ENCODE data around the gene HSPA1A. TPM values are rescaled to one million over a fixed set of nuclear protein-coding genes. Genes with fewer than 3 reads are reported as not detected.
A peak's percentile ranks its signal among the peaks of the same experiment; 100 is the strongest.

The HSPA1A gene
- total and polyA plus RNA-seq, 10 donors, result 16.4 to 384 (median 122) TPM

DNA sequence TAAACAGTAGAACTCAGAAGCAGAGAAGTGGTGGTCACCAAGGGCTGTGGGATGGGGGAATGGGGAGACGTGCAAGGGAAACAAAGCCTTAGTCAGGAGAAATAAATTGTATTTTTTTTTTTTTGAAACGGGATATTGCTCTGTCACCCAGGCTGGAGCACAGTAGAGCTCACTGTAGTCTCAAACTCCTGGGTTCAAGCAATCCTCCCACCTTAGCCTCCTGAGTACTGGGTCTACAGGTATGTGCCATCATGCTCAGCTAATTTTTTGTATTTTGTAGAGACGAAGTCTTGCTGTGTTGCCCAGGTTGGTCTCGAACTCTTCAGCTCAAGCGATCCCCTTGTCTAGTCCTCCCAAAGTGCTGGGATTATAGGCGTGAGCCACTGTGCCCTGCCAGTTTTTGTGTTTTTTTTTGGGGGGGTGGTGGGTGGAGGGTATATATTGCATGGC lies 15.6 kb downstream of the HSPA1A start:
- no peak for DNase-seq

GRCh38 chr6:31831350-31832215 lies 16.2 kb downstream of the HSPA1A start:
- Histone ChIP-seq H3K27ac (peak overlapping the region in 7 of 8 donors; percentile 94 to 98 (median 96)), H3K4me1 (peaks cover 31 to 65% (median 56%) of the 10 kb centered on the region in 6 donors), H3K27me3 (replicated peaks in 1 of 7) (no peaks in the 10 kb centered on the region), H3K36me3 (peaks cover 0 to 6% (median 0%) of the 10 kb centered on the region in 6 donors), H3K4me3 (peak overlapping the region in 5 of 8 donors; percentile 47 to 82 (median 53)), H3K9me3 (no peaks in the 10 kb centered on the region)
- no peak for TF ChIP-seq POLR2AphosphoS5 (IDR thresholded peaks at IDR 0.05)
- TF ChIP-seq POLR2A (IDR thresholded peaks at IDR 0.05), result no peak
- TF ChIP-seq, protein P1, sequence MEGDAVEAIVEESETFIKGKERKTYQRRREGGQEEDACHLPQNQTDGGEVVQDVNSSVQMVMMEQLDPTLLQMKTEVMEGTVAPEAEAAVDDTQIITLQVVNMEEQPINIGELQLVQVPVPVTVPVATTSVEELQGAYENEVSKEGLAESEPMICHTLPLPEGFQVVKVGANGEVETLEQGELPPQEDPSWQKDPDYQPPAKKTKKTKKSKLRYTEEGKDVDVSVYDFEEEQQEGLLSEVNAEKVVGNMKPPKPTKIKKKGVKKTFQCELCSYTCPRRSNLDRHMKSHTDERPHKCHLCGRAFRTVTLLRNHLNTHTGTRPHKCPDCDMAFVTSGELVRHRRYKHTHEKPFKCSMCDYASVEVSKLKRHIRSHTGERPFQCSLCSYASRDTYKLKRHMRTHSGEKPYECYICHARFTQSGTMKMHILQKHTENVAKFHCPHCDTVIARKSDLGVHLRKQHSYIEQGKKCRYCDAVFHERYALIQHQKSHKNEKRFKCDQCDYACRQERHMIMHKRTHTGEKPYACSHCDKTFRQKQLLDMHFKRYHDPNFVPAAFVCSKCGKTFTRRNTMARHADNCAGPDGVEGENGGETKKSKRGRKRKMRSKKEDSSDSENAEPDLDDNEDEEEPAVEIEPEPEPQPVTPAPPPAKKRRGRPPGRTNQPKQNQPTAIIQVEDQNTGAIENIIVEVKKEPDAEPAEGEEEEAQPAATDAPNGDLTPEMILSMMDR (IDR thresholded peaks at IDR 0.05 in 8 of 11, conservative IDR thresholded peaks at IDR 0.05 in 3 of 11), result no peak
- WGBS, 5 donors, result 73 to 90% (median 82%) methylated on average over 15 of the region's 15 CpGs
- intact Hi-C loops (cut with DNase I; ENCODE audit: low total_unique reads), result no loop called here
- peak; percentile 76 for DNase-seq

More for the DNA sequence above, 15.6 kb downstream of the HSPA1A start:
- peaks cover 30 to 65% (median 56%) of the 10 kb centered on the region in 6 donors for H3K4me1 ChIP-seq
- H3K27ac ChIP-seq, result peak overlapping the region; percentile 46 to 98 (median 94)
- H3K36me3 ChIP-seq, result no peaks in the 10 kb centered on the region
- H3K27me3 ChIP-seq (replicated peaks in 1 of 7), result no peaks in the 10 kb centered on the region
- 47 to 63% (median 53%) methylated on average over 6 of the region's 6 CpGs for WGBS, 5 donors
- intact Hi-C loops (cut with DNase I; ENCODE audit: low total_unique reads), result no loop called here
- H3K4me3 ChIP-seq, result peak overlapping the region; percentile 47 to 82 (median 54)
- H3K9me3 ChIP-seq, result no peaks in the 10 kb centered on the region
- TF ChIP-seq, protein P1 (IDR thresholded peaks at IDR 0.05 in 8 of 11, conservative IDR thresholded peaks at IDR 0.05 in 3 of 11), result no peak
- TF ChIP-seq POLR2A (IDR thresholded peaks at IDR 0.05), result no peak
- no peak for TF ChIP-seq POLR2AphosphoS5 (IDR thresholded peaks at IDR 0.05)

DNA sequence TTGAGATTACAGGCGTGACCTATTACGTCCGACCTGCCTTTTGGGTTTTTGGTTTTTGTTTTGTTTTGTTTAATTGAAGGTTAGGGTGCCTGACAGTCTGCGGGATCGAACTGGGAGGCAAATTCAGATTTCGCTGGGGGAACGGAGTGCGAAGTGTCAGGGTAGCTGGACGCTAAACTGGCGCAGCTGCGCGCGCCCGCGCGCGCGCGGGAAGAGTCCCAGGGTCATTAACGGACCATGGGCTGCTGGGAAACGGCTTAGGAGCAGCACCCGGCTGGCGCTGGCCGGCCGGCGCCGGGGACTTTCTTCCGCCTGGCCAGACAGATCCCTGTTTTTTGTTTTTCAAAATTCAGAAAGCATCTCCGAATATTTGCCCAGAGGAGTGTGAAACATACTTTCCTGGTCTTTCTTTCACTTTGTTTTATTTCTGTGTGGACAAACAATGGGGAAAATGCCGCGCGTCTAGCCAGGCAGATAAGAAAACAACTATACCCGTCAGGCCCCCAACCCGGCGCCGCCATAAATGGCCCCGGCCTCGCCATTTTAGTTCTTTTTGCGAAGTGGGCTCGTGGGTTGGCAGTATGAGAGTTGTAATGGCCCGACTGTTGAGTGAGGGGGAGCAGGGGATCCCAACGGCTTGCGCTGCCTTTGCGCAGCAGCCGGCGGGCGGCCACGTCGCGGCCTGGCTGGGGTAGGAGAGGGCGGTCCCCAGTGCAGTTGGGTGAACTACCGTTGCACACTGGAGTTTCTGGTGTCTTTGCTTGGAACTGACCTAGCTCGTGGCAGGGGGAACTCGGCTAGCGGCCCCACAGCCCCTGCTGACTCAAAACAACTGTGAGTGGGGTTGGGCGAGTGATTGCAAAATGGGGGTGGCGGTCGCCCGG lies 19.3 kb downstream of the HSPA1A start:
- intact Hi-C loops (cut with DNase I; ENCODE audit: low total_unique reads), result no loop called here
- H3K36me3 ChIP-seq, result peaks cover 0 to 37% (median 26%) of the 10 kb centered on the region in 6 donors
- TF ChIP-seq, protein P1 (IDR thresholded peaks at IDR 0.05 in 8 of 11, conservative IDR thresholded peaks at IDR 0.05 in 3 of 11), result peak in 1 of 11 experiments; percentile 16
- peak; percentile 82 to 90 (median 89) for TF ChIP-seq POLR2AphosphoS5 (IDR thresholded peaks at IDR 0.05)
- peak in 2 of 3 donors; percentile 9 to 66 for TF ChIP-seq POLR2A (IDR thresholded peaks at IDR 0.05)
- H3K9me3 ChIP-seq, result no peaks in the 10 kb centered on the region
- 0 to 1% (median 0%) methylated on average over 45 to 59 of the region's 59 CpGs for WGBS, 5 donors
- peaks cover 49 to 90% (median 81%) of the 10 kb centered on the region in 6 donors for H3K4me1 ChIP-seq
- peak overlapping the region; percentile 71 to 92 (median 79) for H3K4me3 ChIP-seq
- no peaks in the 10 kb centered on the region for H3K27me3 ChIP-seq (replicated peaks in 1 of 7)
- DNase-seq, result peak; percentile 94
- H3K27ac ChIP-seq, result peak overlapping the region; percentile 92 to 98 (median 96)

Measured in spleen (tissue), 11 donors.